Measurements from ENCODE around the gene GALNT10. TPM values are rescaled to one million over a fixed set of nuclear protein-coding genes. Genes with fewer than 3 reads are reported as not detected.

GALNT10 gene
- total RNA-seq, 1 donor from 2014 or later: 27.6 TPM

DNA sequence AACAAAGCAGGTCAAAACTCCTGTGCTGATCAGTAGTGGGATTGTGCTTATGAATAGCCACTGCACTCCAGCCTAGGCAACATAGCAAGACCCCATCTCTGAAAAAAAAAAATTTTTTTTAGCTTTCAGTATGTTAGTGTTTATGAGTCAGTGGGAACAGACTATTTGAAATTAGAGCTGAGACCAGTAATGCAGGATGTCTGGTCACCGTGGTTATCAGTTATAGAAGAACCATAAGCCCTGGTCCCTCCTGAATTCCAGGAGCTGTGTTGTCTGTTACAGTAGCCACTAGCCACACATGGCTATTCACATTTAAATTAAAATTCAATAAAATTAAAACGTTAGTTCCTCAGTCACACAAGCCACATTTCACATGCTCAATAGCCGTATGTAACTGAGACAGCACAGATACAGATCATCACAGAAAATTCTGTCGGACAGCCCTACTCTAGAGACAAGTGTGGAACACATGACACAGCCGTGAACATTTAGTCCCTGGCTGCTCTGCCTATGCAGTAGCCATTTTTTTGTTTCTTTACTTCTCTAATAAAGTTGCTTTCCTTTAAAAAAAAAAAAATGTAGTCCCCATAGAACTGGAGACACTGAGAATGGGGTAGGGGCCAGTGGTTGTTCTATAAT lies 159.2 kb downstream of the GALNT10 start:
- no peak for DNase-seq (ENCODE audit: low read depth)
- TF ChIP-seq, protein P1, sequence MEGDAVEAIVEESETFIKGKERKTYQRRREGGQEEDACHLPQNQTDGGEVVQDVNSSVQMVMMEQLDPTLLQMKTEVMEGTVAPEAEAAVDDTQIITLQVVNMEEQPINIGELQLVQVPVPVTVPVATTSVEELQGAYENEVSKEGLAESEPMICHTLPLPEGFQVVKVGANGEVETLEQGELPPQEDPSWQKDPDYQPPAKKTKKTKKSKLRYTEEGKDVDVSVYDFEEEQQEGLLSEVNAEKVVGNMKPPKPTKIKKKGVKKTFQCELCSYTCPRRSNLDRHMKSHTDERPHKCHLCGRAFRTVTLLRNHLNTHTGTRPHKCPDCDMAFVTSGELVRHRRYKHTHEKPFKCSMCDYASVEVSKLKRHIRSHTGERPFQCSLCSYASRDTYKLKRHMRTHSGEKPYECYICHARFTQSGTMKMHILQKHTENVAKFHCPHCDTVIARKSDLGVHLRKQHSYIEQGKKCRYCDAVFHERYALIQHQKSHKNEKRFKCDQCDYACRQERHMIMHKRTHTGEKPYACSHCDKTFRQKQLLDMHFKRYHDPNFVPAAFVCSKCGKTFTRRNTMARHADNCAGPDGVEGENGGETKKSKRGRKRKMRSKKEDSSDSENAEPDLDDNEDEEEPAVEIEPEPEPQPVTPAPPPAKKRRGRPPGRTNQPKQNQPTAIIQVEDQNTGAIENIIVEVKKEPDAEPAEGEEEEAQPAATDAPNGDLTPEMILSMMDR (IDR thresholded peaks at IDR 0.05; ENCODE audit: insufficient read depth, low read length, poor library complexity, severe bottlenecking): no peak
- no peak overlapping the region for H3K4me3 ChIP-seq (ENCODE audit: low read depth, low read length)
- no peaks in the 10 kb centered on the region for H3K27me3 ChIP-seq (ENCODE audit: control insufficient read depth, insufficient read depth, low read length)
- no peaks in the 10 kb centered on the region for H3K36me3 ChIP-seq (ENCODE audit: control insufficient read depth, insufficient read depth, low read length)

DNA sequence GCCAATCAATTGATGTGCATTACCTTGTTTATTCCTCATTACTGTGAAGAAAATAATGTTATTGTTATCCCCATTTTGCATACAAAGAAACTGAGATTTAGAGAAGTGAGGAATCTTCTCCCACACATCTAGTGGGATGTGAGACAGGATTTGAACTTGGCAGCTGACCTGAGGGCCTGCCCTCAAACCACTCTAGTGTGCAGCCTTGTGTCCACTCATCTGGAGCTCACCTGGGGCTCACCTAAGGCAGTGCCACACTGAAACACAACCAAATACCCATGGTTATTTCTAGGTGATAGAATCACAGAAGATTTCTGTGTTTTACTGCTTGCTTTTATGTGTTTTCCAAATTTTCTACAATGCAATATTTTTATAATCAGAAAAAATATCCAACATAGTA lies 160.6 kb downstream of the GALNT10 start:
- H3K36me3 ChIP-seq (ENCODE audit: control insufficient read depth, insufficient read depth, low read length): no peaks in the 10 kb centered on the region
- TF ChIP-seq, protein P1 (IDR thresholded peaks at IDR 0.05; ENCODE audit: insufficient read depth, low read length, poor library complexity, severe bottlenecking): no peak

DNA sequence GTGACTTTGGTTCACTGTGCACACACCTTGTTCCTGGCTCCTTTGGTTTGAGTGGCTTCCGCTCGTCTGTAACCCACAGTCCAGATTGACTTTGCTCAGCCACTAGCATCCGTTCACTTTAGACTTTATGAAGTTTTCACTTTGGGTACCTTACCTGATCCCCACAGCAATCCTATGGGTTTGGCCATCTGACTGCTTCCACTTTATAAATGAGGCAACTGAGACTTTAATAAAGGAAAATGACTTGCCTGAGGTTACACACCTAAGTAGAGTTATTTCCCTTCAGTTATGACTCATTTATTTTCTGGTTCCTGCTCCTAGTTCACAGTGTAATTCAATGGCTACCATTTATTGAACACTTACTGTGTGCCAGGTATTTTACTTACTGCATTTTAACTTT lies 161.0 kb downstream of the GALNT10 start:
- H3K27me3 ChIP-seq (ENCODE audit: control insufficient read depth, insufficient read depth, low read length): no peaks in the 10 kb centered on the region
- no peak for DNase-seq (ENCODE audit: low read depth)
- H3K4me3 ChIP-seq (ENCODE audit: low read depth, low read length): no peak overlapping the region
- no peaks in the 10 kb centered on the region for H3K36me3 ChIP-seq (ENCODE audit: control insufficient read depth, insufficient read depth, low read length)
- TF ChIP-seq, protein P1 (IDR thresholded peaks at IDR 0.05; ENCODE audit: insufficient read depth, low read length, poor library complexity, severe bottlenecking): no peak

More for the DNA sequence above, 160.6 kb downstream of the GALNT10 start:
- no peak for DNase-seq (ENCODE audit: low read depth)
- Histone ChIP-seq H3K27me3 (ENCODE audit: control insufficient read depth, insufficient read depth, low read length) (no peaks in the 10 kb centered on the region), H3K4me3 (ENCODE audit: low read depth, low read length) (no peak overlapping the region)

DNA sequence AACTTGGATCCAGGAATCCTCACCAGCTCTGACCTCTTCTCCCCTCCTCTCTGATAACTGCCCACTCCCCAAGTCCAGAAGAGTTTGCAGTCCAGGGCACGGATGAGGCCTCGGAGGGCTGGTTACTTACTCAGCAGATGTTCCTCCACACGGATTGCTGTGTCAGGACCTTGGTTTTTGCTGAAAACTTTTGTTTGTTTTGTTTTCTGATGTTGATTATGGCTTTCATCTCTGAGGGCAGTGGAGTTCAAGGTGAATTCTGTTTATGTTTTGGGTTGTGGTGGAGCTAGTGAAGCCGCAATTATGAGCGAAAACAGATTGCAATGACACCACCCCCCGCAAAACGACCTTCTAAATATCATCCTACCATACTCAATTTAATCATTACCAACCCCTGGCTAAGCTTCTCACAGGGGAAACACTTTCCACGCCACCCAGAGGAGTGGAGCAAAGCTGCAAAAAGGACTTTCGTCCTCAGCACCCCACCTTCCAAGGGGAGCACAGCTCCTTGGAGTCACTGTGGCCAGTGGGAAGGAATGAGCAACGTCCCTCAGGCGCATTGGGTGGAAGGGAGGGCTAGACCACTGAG lies 162.5 kb downstream of the GALNT10 start:
- H3K27me3 ChIP-seq (ENCODE audit: control insufficient read depth, insufficient read depth, low read length): no peaks in the 10 kb centered on the region
- H3K36me3 ChIP-seq (ENCODE audit: control insufficient read depth, insufficient read depth, low read length): no peaks in the 10 kb centered on the region
- TF ChIP-seq, protein P1 (IDR thresholded peaks at IDR 0.05; ENCODE audit: insufficient read depth, low read length, poor library complexity, severe bottlenecking): no peak
- DNase-seq (ENCODE audit: low read depth): no peak
- no peak overlapping the region for H3K4me3 ChIP-seq (ENCODE audit: low read depth, low read length)

DNA sequence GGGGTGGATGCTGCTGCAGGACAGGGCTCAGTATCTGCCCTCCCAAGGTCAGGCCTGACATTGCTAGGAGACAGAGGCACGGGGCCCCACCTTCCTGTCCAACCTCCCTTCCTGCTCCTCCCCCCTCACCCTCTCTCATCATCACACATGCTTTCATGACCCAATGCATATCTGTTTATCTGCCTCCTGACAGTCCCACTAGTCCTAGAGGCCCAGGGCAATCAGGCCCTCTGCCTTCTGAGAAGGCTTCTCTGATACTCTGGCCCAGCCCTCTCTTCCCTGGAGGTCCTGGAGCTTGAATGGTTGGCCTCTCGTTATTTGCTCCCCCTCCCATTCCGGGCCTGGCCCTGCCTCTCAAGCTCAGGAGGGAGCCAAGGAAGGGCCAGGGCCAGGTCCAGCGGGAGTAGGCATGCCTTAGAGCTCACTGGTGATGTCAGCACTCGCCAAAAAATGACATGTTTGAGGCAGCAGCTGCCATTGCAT lies 164.6 kb downstream of the GALNT10 start:
- no peaks in the 10 kb centered on the region for H3K27me3 ChIP-seq (ENCODE audit: control insufficient read depth, insufficient read depth, low read length)
- TF ChIP-seq, protein P1 (IDR thresholded peaks at IDR 0.05; ENCODE audit: insufficient read depth, low read length, poor library complexity, severe bottlenecking): no peak
- no peak overlapping the region for H3K4me3 ChIP-seq (ENCODE audit: low read depth, low read length)
- no peak for DNase-seq (ENCODE audit: low read depth)
- no peaks in the 10 kb centered on the region for H3K36me3 ChIP-seq (ENCODE audit: control insufficient read depth, insufficient read depth, low read length)
